GM18526 (cell line): Measurements from ENCODE around the gene PPP1R9A.

Experiments
- POLR2A ChIP-seq: IDR thresholded peaks from 3 replicates; pipeline ENCODE4 v1.6.1; 2011; ENCODE audit not compliant: insufficient read length; ENCODE audit errors: extremely low read depth

PPP1R9A gene

GRCh38 chr7:95213809-95214492, 306.6 kb downstream of the PPP1R9A start:
- TF ChIP-seq POLR2A, result no peak

- no peak for TF ChIP-seq POLR2A
Observed at GRCh38 chr7:95219721-95220120, 312.3 kb downstream of the PPP1R9A start.

- no peak for TF ChIP-seq POLR2A
Observed at GRCh38 chr7:95220328-95220727, 312.9 kb downstream of the PPP1R9A start.

- TF ChIP-seq POLR2A, result no peak
Observed at GRCh38 chr7:95225301-95225700, 317.9 kb downstream of the PPP1R9A start.

- no peak for TF ChIP-seq POLR2A
Observed at GRCh38 chr7:95229301-95229700, 321.9 kb downstream of the PPP1R9A start.

GRCh38 chr7:95238252-95238943, 331.0 kb downstream of the PPP1R9A start:
- TF ChIP-seq POLR2A, result no peak

- TF ChIP-seq POLR2A, result no peak
Observed at GRCh38 chr7:95240921-95241320, 333.5 kb downstream of the PPP1R9A start.

- no peak for TF ChIP-seq POLR2A
Observed at GRCh38 chr7:95242266-95242665, 334.9 kb downstream of the PPP1R9A start.

GRCh38 chr7:95244616-95245015, 337.2 kb downstream of the PPP1R9A start:
- TF ChIP-seq POLR2A, result no peak

GRCh38 chr7:95245828-95246500, 338.6 kb downstream of the PPP1R9A start:
- TF ChIP-seq POLR2A, result no peak

- no peak for TF ChIP-seq POLR2A
Observed at GRCh38 chr7:95246831-95247370, 339.5 kb downstream of the PPP1R9A start.

- no peak for TF ChIP-seq POLR2A
Observed at GRCh38 chr7:95250571-95250970, 343.2 kb downstream of the PPP1R9A start.

GRCh38 chr7:95251966-95252365, 344.6 kb downstream of the PPP1R9A start:
- TF ChIP-seq POLR2A, result no peak

GRCh38 chr7:95253986-95254385, 346.6 kb downstream of the PPP1R9A start:
- TF ChIP-seq POLR2A, result no peak

GRCh38 chr7:95255691-95256090, 348.3 kb downstream of the PPP1R9A start:
- no peak for TF ChIP-seq POLR2A

- TF ChIP-seq POLR2A, result no peak
Observed at GRCh38 chr7:95261895-95262415, 354.6 kb downstream of the PPP1R9A start.
